OCI-LY1 (cell line): Measurements from ENCODE around the gene ASB13.

Experiments
- H2AFZ ChIP-seq: fragments of 200-600 bp; sonication (generic), shearing (Covaris generic); 2 replicates; pipeline ENCODE4 v1.6.0; 2014; ENCODE audit warnings: antibody characterized with exemption, mild to moderate bottlenecking, low read length
- H3F3A ChIP-seq: fragments of 200-600 bp; sonication (generic), shearing (Covaris generic); 2 replicates; pipeline ENCODE4 v1.6.0; 2014; ENCODE audit warnings: mild to moderate bottlenecking, antibody characterized with exemption, low read length, moderate library complexity; ENCODE audit not compliant: insufficient read depth
- H3K27ac ChIP-seq: fragments of 200-600 bp; sonication (generic); 2 replicates; pipeline ENCODE4 v1.5.1; 2014; ENCODE audit warnings: low read length, mixed run types, mild to moderate bottlenecking, low read depth; ENCODE audit not compliant: poor library complexity, severe bottlenecking
- H3K27me3 ChIP-seq: fragments of 200-600 bp; sonication (generic); 2 replicates; pipeline ENCODE4 v1.6.0; 2014; ENCODE audit warnings: antibody characterized with exemption, mild to moderate bottlenecking, low read length, moderate library complexity; ENCODE audit not compliant: insufficient read depth
- H3K36me3 ChIP-seq: fragments of 200-600 bp; sonication (generic); 2 replicates; pipeline ENCODE4 v1.6.1; 2014; ENCODE audit warnings: mild to moderate bottlenecking, antibody characterized with exemption, low read length, moderate library complexity, mixed read lengths; ENCODE audit not compliant: insufficient read depth
- H3K4me1 ChIP-seq: fragments of 200-600 bp; sonication (generic); 2 replicates; pipeline ENCODE4 v1.5.1; 2014; ENCODE audit warnings: mild to moderate bottlenecking, low read length, moderate library complexity; ENCODE audit not compliant: insufficient read depth, severe bottlenecking
- H3K4me2 ChIP-seq: fragments of 200-600 bp; sonication (generic), shearing (Covaris generic); 2 replicates; pipeline ENCODE4 v1.6.1; 2014; ENCODE audit warnings: low read length
- H3K4me3 ChIP-seq: fragments of 200-600 bp; sonication (generic); 2 replicates; pipeline ENCODE4 v1.5.1; 2014; ENCODE audit warnings: low read length, low read depth, mild to moderate bottlenecking, mixed read lengths; ENCODE audit not compliant: poor library complexity, severe bottlenecking
- H3K79me2 ChIP-seq: fragments of 200-600 bp; shearing (Covaris generic); 2 replicates; pipeline ENCODE4 v1.6.1; 2016; ENCODE audit warnings: mixed run types, low read length, mixed read lengths; ENCODE audit not compliant: insufficient read depth
- H3K9ac ChIP-seq: fragments of 200-600 bp; sonication (generic), shearing (Covaris generic); 2 replicates; pipeline ENCODE4 v1.6.1; 2014; ENCODE audit warnings: mild to moderate bottlenecking, low read length, mixed read lengths
- H3K9me2 ChIP-seq: fragments of 200-600 bp; sonication (generic), shearing (Covaris generic); 2 replicates; pipeline ENCODE4 v1.6.1; 2014; ENCODE audit warnings: low read depth, mild to moderate bottlenecking, low read length, mixed read lengths
- H3K9me3 ChIP-seq: fragments of 200-600 bp; shearing (Covaris generic); 2 replicates; pipeline ENCODE4 v1.6.1; 2014; ENCODE audit warnings: low read length, mixed read lengths
- H4K20me1 ChIP-seq: fragments of 200-600 bp; sonication (generic), shearing (Covaris generic); 2 replicates; pipeline ENCODE4 v1.6.0; 2016; ENCODE audit warnings: mild to moderate bottlenecking, low read length; ENCODE audit not compliant: insufficient read depth
- CTCF ChIP-seq: fragments of 200-600 bp; sonication (generic), shearing (Covaris generic); IDR thresholded peaks from 2 replicates; pipeline ENCODE4 v1.5.1; 2017; ENCODE audit warnings: mild to moderate bottlenecking, antibody characterized with exemption, low read length, moderate library complexity, mixed read lengths
- EZH2 ChIP-seq: fragments of 200-600 bp; sonication (generic), shearing (Covaris generic); IDR thresholded peaks from 2 replicates; pipeline ENCODE4 v1.8.0; 2017; ENCODE audit warnings: borderline replicate concordance, mixed run types, mild to moderate bottlenecking, antibody characterized with exemption, low read length, moderate library complexity, mixed read lengths

ASB13 gene

GRCh38 chr10:5666008-5666840 is at the start of gene ASB13:
ASB13 (minus strand) TSS chr10:5666595; CDS start chr10:5666551, 44 bp downstream.
- Histone ChIP-seq H2AFZ (no peak within 1 kb of the TSS), H3K4me1 (peaks cover 10% of the 10 kb centered on the region), H4K20me1 (no peaks in the 10 kb centered on the region), H3K36me3 (no peaks in the 10 kb centered on the region), H3F3A (no peaks in the 10 kb centered on the region), H3K9me2 (no peaks in the 10 kb centered on the region), H3K9ac (no peak within 1 kb of the TSS), H3K27me3 (no peaks in the 10 kb centered on the region), H3K4me2 (peak within 1 kb of the TSS; percentile 67), H3K79me2 (no peaks in the 10 kb centered on the region), H3K9me3 (no peaks in the 10 kb centered on the region), H3K27ac (no peak within 1 kb of the TSS), H3K4me3 (peak within 1 kb of the TSS; percentile 43)
- TF ChIP-seq EZH2 = no peak
- no peak for TF ChIP-seq CTCF

GRCh38 chr10:5711642-5712041 is 45.2 kb upstream of the ASB13 start:
- H3K4me1 ChIP-seq = peaks cover 58% of the 10 kb centered on the region
- no peaks in the 10 kb centered on the region for H3F3A ChIP-seq
- H3K27ac ChIP-seq = no peak overlapping the region

GRCh38 chr10:5710859-5711258 is 44.5 kb upstream of the ASB13 start:
- no peaks in the 10 kb centered on the region for H3K27me3 ChIP-seq
- no peaks in the 10 kb centered on the region for H4K20me1 ChIP-seq
- peaks cover 33% of the 10 kb centered on the region for H3K79me2 ChIP-seq
- H3K4me2 ChIP-seq = peak overlapping the region; percentile 25; the same call in 1 of the 2 replicates
- peaks cover 11% of the 10 kb centered on the region; the same call in 1 of the 2 replicates for H3K36me3 ChIP-seq
- H3K9me2 ChIP-seq = no peaks in the 10 kb centered on the region
- no peaks in the 10 kb centered on the region for H3K9me3 ChIP-seq
- no peak overlapping the region for H2AFZ ChIP-seq
- no peaks in the 10 kb centered on the region for H3F3A ChIP-seq
- peak overlapping the region; percentile 5 for H3K4me3 ChIP-seq
- H3K27ac ChIP-seq = no peak overlapping the region
- TF ChIP-seq CTCF (no peak), EZH2 (no peak)
- peaks cover 50% of the 10 kb centered on the region for H3K4me1 ChIP-seq
- H3K9ac ChIP-seq = no peak overlapping the region

More at GRCh38 chr10:5711642-5712041, 45.2 kb upstream of the ASB13 start:
- Histone ChIP-seq H3K4me2 (peak overlapping the region; percentile 25; the same call in 1 of the 2 replicates), H3K4me3 (peak overlapping the region; percentile 5), H3K79me2 (peaks cover 30% of the 10 kb centered on the region), H3K9me2 (no peaks in the 10 kb centered on the region), H4K20me1 (no peaks in the 10 kb centered on the region), H3K9me3 (no peaks in the 10 kb centered on the region), H3K36me3 (peaks cover 11% of the 10 kb centered on the region; the same call in 1 of the 2 replicates), H3K9ac (no peak overlapping the region), H2AFZ (no peak overlapping the region), H3K27me3 (no peaks in the 10 kb centered on the region)
- TF ChIP-seq EZH2 (no peak), CTCF (no peak)
